ENCODE measurements around the gene NPHS1. TPM values are rescaled to one million over a fixed set of nuclear protein-coding genes. Genes with fewer than 3 reads are reported as not detected.

The NPHS1 gene
- total and polyA plus RNA-seq, 9 of the 15 experiments (the other 6 are each of a cell fraction or from before 2014, with no cell fraction given): 0.01 to 0.28 (median 0.14) TPM; not detected in 5

- TF ChIP-seq RREB1 (CRISPR knock-in tag; IDR thresholded peaks at IDR 0.05): no peak
- no peak for TF ChIP-seq NCOR1 (IDR thresholded peaks at IDR 0.05)
- TF ChIP-seq FIP1L1 (IDR thresholded peaks at IDR 0.05; ENCODE audit: low read depth, low read length, poor library complexity, severe bottlenecking): no peak
- no peak for TF ChIP-seq MEIS2 (IDR thresholded peaks at IDR 0.05; ENCODE audit: partially characterized antibody)
- no peak for TF ChIP-seq MYNN (IDR thresholded peaks at IDR 0.05)
- TF ChIP-seq MYNN (CRISPR knock-in tag; IDR thresholded peaks at IDR 0.05): no peak
- no peak for TF ChIP-seq ZNF445 (CRISPR knock-in tag; IDR thresholded peaks at IDR 0.05; ENCODE audit: low read depth)
- no peak for TF ChIP-seq NR2F6 (CRISPR knock-in tag; IDR thresholded peaks at IDR 0.05)
- TF ChIP-seq CCAR2 (IDR thresholded peaks at IDR 0.05; ENCODE audit: low read depth, low read length): no peak
- no peak for TF ChIP-seq CBX1 (IDR thresholded peaks at IDR 0.05; ENCODE audit: low read depth)
- TF ChIP-seq ARID4B (CRISPR knock-in tag; IDR thresholded peaks at IDR 0.05): no peak
- TF ChIP-seq FOXP4 (CRISPR knock-in tag; IDR thresholded peaks at IDR 0.05; ENCODE audit: borderline replicate concordance): no peak
- TF ChIP-seq MIER1 (IDR thresholded peaks at IDR 0.05; ENCODE audit: low read depth): no peak
These were observed 3.3 kb downstream of the NPHS1 start (continued) for GRCh38 chr19:35848919-35849505.

Data from K562 (cell line).